Heart left ventricle (tissue), 13 donors: ENCODE data around the gene IL1RN.

Experiments used
- CTCF ChIP-seq, 12 donors: fragments of 200-600 bp; sonication (generic) in 4 of 12; IDR thresholded peaks; one replicate each; pipeline versions ENCODE4 v1.5.0 to v1.8.0; 2018 to 2022; ENCODE audit warnings: antibody characterized with exemption in 12 of 12, mild to moderate bottlenecking in 5 of 12
- POLR2A ChIP-seq, 2 donors: fragments of 450-650 bp; IDR thresholded peaks; one replicate each; pipeline ENCODE4 v1.6.1; 2017; ENCODE audit warnings: antibody characterized with exemption in 2 of 2, mild to moderate bottlenecking in 2 of 2, moderate library complexity in 2 of 2
- donor health status: ischemic (EF 13 %, LVEDD 7.1; RV severe dilation, severe dysfunction).
- donor health status: DM: no; HTN: yes; CAD: no.
- donor health status: DM: no; HTN: no; CAD: no.
- donor health status: ischemic (EF 25% LVEDD 6.9; RV normal size, moderate dysfunction).
- donor health status: ischemic (EF 25% LVEDD 5.7; RV mildly dilated, moderate dysfunction).
- donor health status: ischemic (EF 35%, LVEDD 5.7; RV mildly dilated, moderate dysfunction).
- donor health status: nonischemic (EF 11% LVEDD 7.7; RV severe dilation, severe dysfunction).
- donor health status: DM: yes; HTN: yes; CAD: no.
- donor health status: PGD.
- donor health status: ischemic (EF 29% LVEDD 5.4; RV normal size, mild dysfunction).
- donor health status: nonischemic (EF 23%, LVEDD 6.1; RV moderate dilation, normal function).

GRCh38 chr2:113093613-113093977 lies 33.8 kb upstream of the IL1RN start:
- TF ChIP-seq CTCF (IDR thresholded peaks at IDR 0.05) (no peak), POLR2A (IDR thresholded peaks at IDR 0.05) (no peak)
